Erythroblast (primary cell): ENCODE measurements around the gene PPP2R3B.

ENCODE experiments used
- GATA1 ChIP-seq: IDR thresholded peaks from 2 replicates; pipeline ENCODE4 v1.6.1; 2011; ENCODE audit warnings: low read depth, mild to moderate bottlenecking, control low read depth, low read length, moderate library complexity
- POLR2A ChIP-seq: IDR thresholded peaks from 2 replicates; pipeline ENCODE4 v1.6.1; 2011; ENCODE audit warnings: mild to moderate bottlenecking, low read length

GRCh38 chrX:352582-353314, 34.0 kb downstream of the PPP2R3B start:
- no peak for TF ChIP-seq POLR2A
- no peak for TF ChIP-seq GATA1
